Thymus (tissue), 11 donors: ENCODE results near the gene SYNJ1. TPM values are rescaled to one million over a fixed set of nuclear protein-coding genes. Genes with fewer than 3 reads are reported as not detected.
"Not testable (repeated sequence)": the region's sequence is repeated elsewhere in the genome, so short reads cannot be mapped to it uniquely, and the experiment has no call there.

Experiments used
- DNase-seq, 9 donors: peaks; one replicate each; pipeline ENCODE4 v3.0.0-alpha.2; 2013; ENCODE audit warnings: low spot score in 9 of 9, low read depth in 6 of 9, missing footprints in 1 of 9
- H3K27ac ChIP-seq, 2 donors: one replicate each; pipeline ENCODE4 v1.5.1; 2013; ENCODE audit warnings: control low read depth in 1 of 2, low read depth in 1 of 2, low read length in 1 of 2, mild to moderate bottlenecking in 1 of 2, moderate library complexity in 1 of 2
- H3K27me3 ChIP-seq, 2 donors: one replicate each; pipeline ENCODE4 v1.5.1; 2013; ENCODE audit warnings: low read length in 1 of 2; ENCODE audit not compliant: control insufficient read depth in 2 of 2, insufficient read depth in 1 of 2
- H3K36me3 ChIP-seq, 2 donors: one replicate each; pipeline ENCODE4 v1.5.1; 2013; ENCODE audit warnings: low read length in 1 of 2, mild to moderate bottlenecking in 1 of 2, moderate library complexity in 1 of 2; ENCODE audit not compliant: control insufficient read depth in 2 of 2, insufficient read depth in 2 of 2
- H3K4me1 ChIP-seq, 2 donors: one replicate each; pipeline ENCODE4 v1.5.1; 2013; ENCODE audit warnings: low read length in 2 of 2; ENCODE audit not compliant: control insufficient read depth in 2 of 2, insufficient read depth in 2 of 2
- H3K4me3 ChIP-seq, 2 donors: one replicate each; pipeline ENCODE4 v1.5.1; 2013; ENCODE audit warnings: low read length in 2 of 2, control low read depth in 1 of 2, mild to moderate bottlenecking in 1 of 2
- H3K9me3 ChIP-seq, 2 donors: one replicate each; pipeline ENCODE4 v1.5.1; 2013; ENCODE audit warnings: low read length in 1 of 2, mild to moderate bottlenecking in 1 of 2; ENCODE audit not compliant: control insufficient read depth in 2 of 2, insufficient read depth in 1 of 2
- WGBS: extraction: QIAGEN DNeasy Blood & Tissue Kit; methylation state at CpG from one replicate; pipeline ENCODE4 v1.1.7; 2013; 5-methylcytosine and 5-hydroxymethylcytosine counted together
- polyA plus RNA-seq: library from polyadenylated mRNA; stranded (reverse); fragments of 200-250 nt; gene quantifications from one replicate; pipeline ENCODE4 v1.2.3, GENCODE V29; 2013
- total RNA-seq: library from RNA; stranded (reverse); fragments of 120-200 nt; gene quantifications from one replicate; pipeline ENCODE4 v1.2.4, GENCODE V29; 2013
- donor health status: healthy.

Gene SYNJ1
- total and polyA plus RNA-seq, 2 donors = 4.1 to 15.0 TPM

DNA sequence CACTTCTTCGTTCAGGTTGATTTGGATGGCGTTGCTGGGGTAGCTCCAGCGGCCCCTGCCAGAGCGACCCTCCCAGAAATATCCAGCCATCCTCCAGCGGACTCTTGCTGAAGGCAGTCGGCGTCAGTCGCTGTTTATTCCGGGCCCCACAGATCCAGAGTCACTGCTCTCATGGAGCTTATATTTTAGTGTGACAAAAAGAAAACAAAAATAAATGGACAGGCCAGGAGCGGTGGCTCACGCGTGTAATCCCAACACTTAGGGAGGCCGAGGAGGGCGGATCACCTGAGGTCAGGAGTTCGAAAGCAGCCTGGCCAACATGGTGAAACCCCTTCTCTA lies 114.8 kb downstream of the SYNJ1 start:
- Histone ChIP-seq H3K27ac (peak overlapping the region; percentile 48 to 88), H3K9me3 (no peaks in the 10 kb centered on the region), H3K27me3 (peaks cover 0 to 2% of the 10 kb centered on the region in 2 donors), H3K4me1 (peaks cover 8 to 12% of the 10 kb centered on the region in 2 donors), H3K4me3 (peak overlapping the region; percentile 67 to 97), H3K36me3 (peaks cover 0 to 7% of the 10 kb centered on the region in 2 donors)
- 5% methylated on average over 15 of the region's 15 CpGs for WGBS
- peak in 2 of 9 donors; percentile 0 to 10 for DNase-seq

DNA sequence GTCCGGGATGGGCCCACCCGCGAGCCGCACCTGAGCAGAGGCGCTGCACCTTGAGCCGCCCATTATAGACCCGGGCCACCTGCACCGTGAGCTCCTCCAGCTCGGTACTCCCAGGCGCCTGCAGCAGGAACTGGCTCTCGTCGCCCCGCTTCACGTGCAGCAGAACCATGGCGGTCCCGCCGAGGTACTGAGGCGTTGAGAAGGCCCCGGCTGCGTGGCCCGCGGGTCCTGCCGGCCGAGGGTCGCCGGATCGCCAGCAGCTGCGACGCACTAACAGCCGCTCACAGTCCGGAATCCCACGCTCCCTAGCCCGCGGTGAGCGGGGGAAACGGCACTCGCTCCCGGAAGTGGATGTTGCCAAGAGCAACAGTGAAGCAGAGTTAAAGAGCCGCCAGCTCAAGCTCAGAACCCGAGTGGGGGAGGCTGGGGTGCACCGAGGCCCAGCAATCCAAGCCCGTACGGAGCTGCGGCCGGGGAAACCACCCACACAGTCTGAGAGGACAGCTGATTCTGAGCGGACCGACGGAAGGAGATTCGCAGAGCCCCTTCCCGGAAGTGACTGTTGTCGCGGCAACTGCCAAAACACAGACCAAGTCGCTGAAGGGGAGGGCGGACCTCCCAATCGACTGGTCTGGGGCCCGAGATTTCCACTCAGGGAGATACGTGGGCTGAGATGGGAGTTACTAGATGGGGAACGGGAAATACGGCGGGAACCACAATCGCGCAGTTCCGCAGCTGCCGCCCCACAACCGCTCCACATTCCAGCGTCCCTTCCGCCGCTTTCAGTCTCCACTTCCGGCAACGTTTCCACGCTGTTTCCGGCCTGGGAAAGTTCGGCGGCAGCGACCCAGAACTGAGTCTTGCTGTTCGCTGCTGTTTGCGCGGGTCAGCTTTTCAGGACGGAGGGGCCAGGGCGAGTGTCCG lies 115.5 kb downstream of the SYNJ1 start, which contains the start of gene CFAP298:
Gene CFAP298 (minus strand): TSS at position 303 of the 924 bp plus-strand sequence. CDS start 134 bp downstream, at position 169.
- Histone ChIP-seq H3K36me3 (peaks cover 0 to 12% of the 10 kb centered on the region in 2 donors), H3K4me3 (peak within 1 kb of the TSS; percentile 67 to 97), H3K27ac (peak within 1 kb of the TSS; percentile 77 to 88), H3K9me3 (no peaks in the 10 kb centered on the region), H3K27me3 (peaks cover 0 to 2% of the 10 kb centered on the region in 2 donors), H3K4me1 (peaks cover 8 to 12% of the 10 kb centered on the region in 2 donors)
- WGBS = under 1% methylated on average over 81 of the region's 81 CpGs
- DNase-seq = peak; percentile 67 to 91 (median 80)

DNA sequence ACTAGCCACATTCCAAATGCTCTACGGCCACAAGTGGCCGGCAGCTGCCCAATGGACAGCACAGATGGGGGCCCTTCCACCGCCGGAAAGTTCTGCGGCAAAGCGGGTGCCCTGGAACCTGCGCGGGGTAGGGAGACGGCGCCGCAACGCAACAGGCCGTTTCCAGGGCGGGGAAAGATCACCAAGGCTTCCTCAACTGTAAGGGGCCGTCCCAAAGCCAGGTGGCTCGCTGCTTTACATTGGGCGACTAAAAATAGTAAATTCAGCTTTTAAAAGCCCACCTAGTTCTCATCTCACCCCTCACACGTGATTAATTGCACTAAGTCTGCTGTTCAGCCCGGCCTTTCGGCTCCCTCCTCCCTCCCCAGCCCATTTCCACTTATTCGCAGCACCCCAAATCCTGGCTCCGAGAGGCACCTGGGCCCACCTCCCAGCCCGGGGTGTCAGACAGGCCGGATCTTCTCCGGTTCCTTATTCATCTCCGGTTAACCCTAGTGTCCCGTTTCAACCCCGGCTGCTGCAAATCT lies 116.3 kb downstream of the SYNJ1 start:
- peaks cover 0 to 2% of the 10 kb centered on the region in 2 donors for H3K27me3 ChIP-seq
- under 1% methylated on average over 28 of the region's 28 CpGs for WGBS
- peaks cover 0 to 18% of the 10 kb centered on the region in 2 donors for H3K36me3 ChIP-seq
- H3K4me3 ChIP-seq = peak overlapping the region; percentile 67 to 97
- peak overlapping the region; percentile 77 to 88 for H3K27ac ChIP-seq
- DNase-seq = peak in 6 of 9 donors; percentile 4 to 24 (median 14)
- no peaks in the 10 kb centered on the region for H3K9me3 ChIP-seq
- H3K4me1 ChIP-seq = peaks cover 8 to 12% of the 10 kb centered on the region in 2 donors

DNA sequence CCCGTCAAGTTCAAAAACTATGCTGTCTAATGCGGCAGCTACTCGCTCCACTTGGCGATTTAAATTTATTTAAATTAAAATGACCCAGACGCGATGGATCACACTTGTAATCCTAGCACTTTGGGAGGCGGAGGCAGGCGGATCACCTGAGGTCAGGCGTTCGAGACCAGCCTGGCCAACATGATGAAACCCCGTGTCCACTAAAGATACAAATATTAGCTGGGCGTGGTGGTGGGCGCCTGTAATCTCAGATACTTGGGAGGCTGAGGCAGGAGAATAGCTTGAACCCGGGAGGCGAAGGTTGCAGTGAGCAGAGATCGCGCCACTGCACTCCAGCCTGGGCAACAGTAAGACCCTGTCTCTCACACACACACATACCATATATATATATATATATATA lies 116.9 kb downstream of the SYNJ1 start:
- H3K4me3 ChIP-seq = peak overlapping the region in 1 of 2 donors; percentile 97
- H3K4me1 ChIP-seq = peaks cover 8 to 12% of the 10 kb centered on the region in 2 donors
- not testable (repeated sequence) for DNase-seq, H3K27ac ChIP-seq, H3K9me3 ChIP-seq, H3K27me3 ChIP-seq
- peaks cover 5 to 24% of the 10 kb centered on the region in 2 donors for H3K36me3 ChIP-seq
- WGBS = 91% methylated on average over 17 of the region's 17 CpGs

DNA sequence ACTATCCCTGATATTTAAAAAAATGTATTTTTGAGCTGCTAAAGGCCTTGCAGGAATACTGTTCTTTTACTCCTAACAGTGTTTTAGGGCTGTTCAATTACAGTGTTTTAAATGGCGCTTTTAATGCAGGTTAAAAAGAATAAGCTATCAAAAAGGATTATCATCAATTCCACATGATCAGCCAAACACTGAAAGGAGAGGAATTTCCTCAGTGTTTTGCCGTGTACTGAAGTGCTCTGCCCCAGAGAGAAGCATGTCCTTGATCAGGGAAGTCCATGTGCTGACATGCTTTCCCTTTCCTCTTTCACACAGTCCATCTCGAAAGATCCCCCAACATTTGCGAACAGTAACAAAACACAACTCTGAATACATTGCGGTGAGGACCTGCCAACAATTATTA lies 119.0 kb downstream of the SYNJ1 start:
- 98% methylated on average over 5 of the region's 5 CpGs for WGBS
- H3K4me3 ChIP-seq = no peak overlapping the region
- H3K36me3 ChIP-seq = peaks cover 22 to 42% of the 10 kb centered on the region in 2 donors
- no peaks in the 10 kb centered on the region for H3K27me3 ChIP-seq
- no peaks in the 10 kb centered on the region for H3K9me3 ChIP-seq
- peaks cover 8 to 12% of the 10 kb centered on the region in 2 donors for H3K4me1 ChIP-seq
- no peak overlapping the region for H3K27ac ChIP-seq
- DNase-seq = no peak

DNA sequence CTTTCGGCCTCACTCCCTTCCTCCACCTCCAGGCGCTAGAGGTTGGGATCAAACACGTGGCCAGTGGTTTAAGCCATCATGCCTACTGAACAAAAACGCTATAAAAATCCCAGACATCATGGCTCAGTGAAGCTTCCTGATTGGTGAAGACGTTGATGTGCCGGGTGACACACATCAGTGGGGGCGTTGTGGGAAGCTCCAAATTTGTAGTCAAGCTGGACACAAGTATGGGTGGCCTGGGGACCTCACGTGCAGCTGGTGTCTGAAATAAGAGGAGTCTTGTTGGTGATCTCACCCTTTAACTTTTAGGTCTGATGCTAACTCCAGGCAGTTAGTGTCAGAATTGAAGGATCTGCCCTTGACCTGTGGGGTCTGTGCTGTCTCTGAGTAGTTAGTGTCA lies 122.3 kb downstream of the SYNJ1 start:
- H3K27me3 ChIP-seq = no peaks in the 10 kb centered on the region
- H3K4me3 ChIP-seq = no peak overlapping the region
- H3K27ac ChIP-seq = no peak overlapping the region
- H3K36me3 ChIP-seq = peaks cover 40 to 64% of the 10 kb centered on the region in 2 donors
- no peaks in the 10 kb centered on the region for H3K4me1 ChIP-seq
- no peak for DNase-seq
- 98% methylated on average over 8 of the region's 8 CpGs for WGBS
- H3K9me3 ChIP-seq = no peaks in the 10 kb centered on the region

DNA sequence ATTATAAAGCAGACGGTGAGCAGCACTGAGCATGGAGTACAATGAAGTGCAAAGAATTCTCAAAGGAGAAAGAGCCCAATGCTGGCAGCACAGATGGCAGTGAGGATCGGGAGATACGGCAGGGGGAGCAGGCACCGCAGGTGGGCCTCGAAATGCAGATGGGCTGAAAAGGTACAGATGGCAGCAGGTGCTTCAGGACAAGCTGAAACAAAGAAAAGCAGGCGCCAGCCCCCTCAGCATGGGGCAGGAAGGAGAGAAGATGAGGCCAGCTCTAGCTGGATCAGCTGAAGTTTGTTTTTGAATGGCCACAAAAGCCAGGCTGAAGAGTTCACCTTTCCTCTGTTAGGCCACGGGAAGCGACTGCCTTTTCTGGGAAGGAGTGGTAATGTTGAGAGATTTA lies 123.3 kb downstream of the SYNJ1 start:
- no peak overlapping the region for H3K27ac ChIP-seq
- H3K4me3 ChIP-seq = no peak overlapping the region
- no peaks in the 10 kb centered on the region for H3K9me3 ChIP-seq
- no peak for DNase-seq
- H3K27me3 ChIP-seq = no peaks in the 10 kb centered on the region
- H3K4me1 ChIP-seq = no peaks in the 10 kb centered on the region
- H3K36me3 ChIP-seq = peaks cover 47 to 71% of the 10 kb centered on the region in 2 donors
- WGBS = 96% methylated on average over 8 of the region's 8 CpGs

DNA sequence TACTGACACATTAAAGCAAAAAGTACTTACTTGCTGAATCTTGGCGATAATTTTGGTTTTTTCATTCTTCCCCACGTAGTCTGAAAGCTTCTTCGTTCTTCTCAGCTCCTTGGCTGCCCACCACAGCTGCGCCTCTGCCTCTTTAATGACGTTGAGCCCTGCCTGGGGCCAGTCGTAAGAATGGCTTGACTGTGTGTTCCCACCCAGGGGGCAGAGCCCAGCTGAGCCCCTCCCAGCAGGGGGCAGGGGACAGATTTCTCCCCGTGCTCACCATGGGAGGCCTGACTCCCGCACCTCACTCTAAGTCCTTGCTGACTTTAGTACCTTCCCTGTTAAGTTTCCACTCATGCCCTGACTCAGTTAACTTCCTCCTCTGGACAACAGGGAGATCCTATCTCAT lies 124.7 kb downstream of the SYNJ1 start:
- H3K27me3 ChIP-seq = no peaks in the 10 kb centered on the region
- H3K4me1 ChIP-seq = no peaks in the 10 kb centered on the region
- H3K9me3 ChIP-seq = no peaks in the 10 kb centered on the region
- peaks cover 56 to 73% of the 10 kb centered on the region in 2 donors for H3K36me3 ChIP-seq
- DNase-seq = no peak
- H3K4me3 ChIP-seq = no peak overlapping the region
- WGBS = 94% methylated on average over 8 of the region's 8 CpGs
- no peak overlapping the region for H3K27ac ChIP-seq

DNA sequence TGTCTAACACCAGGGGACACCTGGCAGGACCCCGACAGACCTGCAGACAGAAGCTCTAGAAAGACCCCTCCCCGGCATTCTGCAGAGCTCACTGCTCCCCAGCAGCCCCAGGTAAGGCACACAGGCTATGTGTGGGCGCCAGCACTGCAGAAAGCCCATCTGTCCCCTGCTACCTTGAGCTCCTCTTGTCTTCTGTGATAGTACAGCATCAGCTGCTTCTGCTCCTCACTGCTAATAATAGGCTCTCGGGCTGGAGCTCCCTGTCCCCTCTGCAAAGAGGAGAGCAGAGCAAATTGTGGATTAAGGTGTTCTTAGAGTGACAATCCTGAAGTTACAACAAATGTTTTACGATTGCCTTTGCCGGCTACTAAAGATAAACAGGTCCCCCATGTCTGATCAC lies 125.7 kb downstream of the SYNJ1 start:
- H3K4me3 ChIP-seq = no peak overlapping the region
- peaks cover 59 to 67% of the 10 kb centered on the region in 2 donors for H3K36me3 ChIP-seq
- 99% methylated on average over 6 of the region's 6 CpGs for WGBS
- H3K27ac ChIP-seq = no peak overlapping the region
- H3K27me3 ChIP-seq = no peaks in the 10 kb centered on the region
- DNase-seq = no peak
- no peaks in the 10 kb centered on the region for H3K9me3 ChIP-seq
- no peaks in the 10 kb centered on the region for H3K4me1 ChIP-seq
